GM18505 (cell line): ENCODE data around the gene LSM2.
"Not testable (repeated sequence)": the region's sequence is repeated elsewhere in the genome, so short reads cannot be mapped to it uniquely, and the experiment has no call there.

Source experiments
- ATAC-seq: cut with Tn5 transposase; IDR thresholded peaks from one replicate; pipeline ENCODE4 v1.9.1; 2021; ENCODE audit not compliant: unreplicated experiment
- POLR2A ChIP-seq: IDR thresholded peaks from 4 replicates; pipeline ENCODE4 v1.6.1; 2011; ENCODE audit warnings: borderline replicate concordance; ENCODE audit not compliant: insufficient read depth, insufficient read length; ENCODE audit errors: extremely low read depth

Gene LSM2

GRCh38 chr6:31806470-31807272 lies at the start of gene LSM2:
LSM2 (minus strand) TSS chr6:31806966; CDS start chr6:31806757, 209 bp downstream.
- TF ChIP-seq POLR2A, result peak; percentile 97
- peak; percentile 88 for ATAC-seq

GRCh38 chr6:31851980-31852718 lies 45.4 kb upstream of the LSM2 start:
- ATAC-seq, result not testable (repeated sequence)

- TF ChIP-seq POLR2A, result no peak
- no peak for ATAC-seq
These were observed 44.7 kb upstream of the LSM2 start for GRCh38 chr6:31851485-31851832.

- no peak for ATAC-seq
- no peak for TF ChIP-seq POLR2A
These were observed 44.2 kb upstream of the LSM2 start for GRCh38 chr6:31850765-31851484.

GRCh38 chr6:31847276-31847978 lies 40.7 kb upstream of the LSM2 start:
- ATAC-seq, result no peak
- no peak for TF ChIP-seq POLR2A

GRCh38 chr6:31844507-31844906 lies 37.7 kb upstream of the LSM2 start:
- no peak for ATAC-seq
- TF ChIP-seq POLR2A, result no peak

GRCh38 chr6:31842053-31842452 lies 35.3 kb upstream of the LSM2 start:
- no peak for ATAC-seq
- TF ChIP-seq POLR2A, result peak; percentile 15

- not testable (repeated sequence) for ATAC-seq
These were observed 33.0 kb upstream of the LSM2 start for GRCh38 chr6:31839779-31840126.

- TF ChIP-seq POLR2A, result no peak
- ATAC-seq, result no peak
These were observed 32.2 kb upstream of the LSM2 start for GRCh38 chr6:31838968-31839367.

- ATAC-seq, result not testable (repeated sequence)
These were observed 31.4 kb upstream of the LSM2 start for GRCh38 chr6:31838114-31838553.

GRCh38 chr6:31837369-31838113 lies 30.8 kb upstream of the LSM2 start:
- no peak for ATAC-seq
- TF ChIP-seq POLR2A, result no peak

- TF ChIP-seq POLR2A, result no peak
- no peak for ATAC-seq
These were observed 30.0 kb upstream of the LSM2 start for GRCh38 chr6:31836474-31837368.

- no peak for ATAC-seq
- no peak for TF ChIP-seq POLR2A
These were observed 29.3 kb upstream of the LSM2 start for GRCh38 chr6:31836047-31836473.
